Measurements from ENCODE around the gene CRYGN.

GRCh38 chr7:151486074-151486473 is 46.1 kb upstream of the CRYGN start:
- TF ChIP-seq CTCF (IDR thresholded peaks at IDR 0.05; ENCODE audit: insufficient read depth, low read length) (no peak), POLR2AphosphoS5 (IDR thresholded peaks at IDR 0.05; ENCODE audit: low read depth) (no peak)

All from HL-60 (cell line).